Neural cell (in vitro differentiated cells): ENCODE data around the gene CELSR1. TPM values are rescaled to one million over a fixed set of nuclear protein-coding genes. Genes with fewer than 3 reads are reported as not detected.
A peak's percentile ranks its signal among the peaks of the same experiment; 100 is the strongest.

Experiments
- H2AFZ ChIP-seq: fragments of 200-600, 300-800 bp; sonication (generic), shearing (Covaris generic); 2 replicates; pipeline ENCODE4 v1.6.0; 2014; ENCODE audit warnings: low read depth, mild to moderate bottlenecking, antibody characterized with exemption, low read length, moderate library complexity
- H3F3A ChIP-seq: fragments of 200-600 bp; shearing (Covaris generic); 2 replicates; pipeline ENCODE4 v1.6.1; 2016; ENCODE audit warnings: mild to moderate bottlenecking, moderate library complexity, mixed read lengths, antibody characterized with exemption, low read length; ENCODE audit not compliant: insufficient read depth, poor library complexity, severe bottlenecking
- H3K27ac ChIP-seq: fragments of 200-600, 300-800 bp; sonication (generic), shearing (Covaris generic); 2 replicates; pipeline ENCODE4 v1.5.1; 2014; ENCODE audit warnings: mild to moderate bottlenecking, low read length, moderate library complexity
- H3K27me3 ChIP-seq: fragments of 300-800, 200-600 bp; sonication (generic), shearing (Covaris generic); 2 replicates; pipeline ENCODE4 v1.6.0; 2014; ENCODE audit warnings: mild to moderate bottlenecking, low read depth, low read length, moderate library complexity; ENCODE audit not compliant: insufficient read depth
- H3K36me3 ChIP-seq: fragments of 300-800, 200-600 bp; sonication (generic), shearing (Covaris generic); 2 replicates; pipeline ENCODE4 v1.5.1; 2014; ENCODE audit warnings: mild to moderate bottlenecking, antibody characterized with exemption, low read length, moderate library complexity; ENCODE audit not compliant: insufficient read depth
- H3K4me2 ChIP-seq: fragments of 300-800, 200-600 bp; sonication (generic), shearing (Covaris generic); 2 replicates; pipeline ENCODE4 v1.6.0; 2014; ENCODE audit warnings: mild to moderate bottlenecking, low read length
- H3K4me3 ChIP-seq: fragments of 300-800, 200-600 bp; sonication (generic), shearing (Covaris generic); 2 replicates; pipeline ENCODE4 v1.5.1; 2014; ENCODE audit warnings: mild to moderate bottlenecking, low read length, moderate library complexity
- H3K79me2 ChIP-seq: fragments of 200-600 bp; shearing (Covaris generic); replicated peaks from 2 replicates; pipeline ENCODE4 v1.6.0; 2014; ENCODE audit warnings: mild to moderate bottlenecking, low read length, moderate library complexity; ENCODE audit not compliant: insufficient read depth
- H3K9ac ChIP-seq: fragments of 300-800, 200-600 bp; sonication (generic), shearing (Covaris generic); 2 replicates; pipeline ENCODE4 v1.6.1; 2016; ENCODE audit warnings: mild to moderate bottlenecking, low read length, mixed read lengths
- H3K9me2 ChIP-seq: fragments of 200-600 bp; shearing (Covaris generic); 2 replicates; pipeline ENCODE4 v1.6.1; 2016; ENCODE audit warnings: mild to moderate bottlenecking, low read length, mixed read lengths; ENCODE audit not compliant: insufficient read depth
- H3K9me3 ChIP-seq: fragments of 200-600, 300-800 bp; sonication (generic), shearing (Covaris generic); 2 replicates; pipeline ENCODE4 v1.6.1; 2016; ENCODE audit warnings: mild to moderate bottlenecking, mixed run types, low read length, moderate library complexity, mixed read lengths
- H4K20me1 ChIP-seq: fragments of 200-600 bp; shearing (Covaris generic); 2 replicates; pipeline ENCODE4 v1.6.1; 2016; ENCODE audit warnings: mild to moderate bottlenecking, mixed run types; ENCODE audit not compliant: insufficient read depth
- EP300 ChIP-seq: fragments of 450-650 bp; conservative IDR thresholded peaks from 2 replicates; pipeline ENCODE4 v1.6.1; 2014; ENCODE audit warnings: antibody characterized with exemption, mild to moderate bottlenecking, moderate library complexity; ENCODE audit not compliant: poor library complexity, severe bottlenecking
- EZH2 ChIP-seq: fragments of 200-600, 300-800 bp; shearing (Covaris generic), sonication (generic); IDR thresholded peaks from 2 replicates; pipeline ENCODE4 v1.6.1; 2014; ENCODE audit warnings: antibody characterized with exemption, low read length, borderline replicate concordance, mild to moderate bottlenecking; ENCODE audit not compliant: insufficient read depth, poor library complexity, severe bottlenecking
- MXI1 ChIP-seq: fragments of 450-650 bp; conservative IDR thresholded peaks from 2 replicates; pipeline ENCODE4 v1.6.1; 2014; ENCODE audit warnings: antibody characterized with exemption, mild to moderate bottlenecking; ENCODE audit not compliant: poor library complexity, severe bottlenecking
- POLR2AphosphoS5 ChIP-seq: IDR thresholded peaks from 2 replicates; pipeline ENCODE4 v1.6.1; 2012
- RAD21 ChIP-seq: fragments of 450-650 bp; conservative IDR thresholded peaks from 2 replicates; pipeline ENCODE4 v1.6.1; 2014; ENCODE audit warnings: antibody characterized with exemption, mild to moderate bottlenecking, moderate library complexity
- SMC3 ChIP-seq: fragments of 450-650 bp; conservative IDR thresholded peaks from 2 replicates; pipeline ENCODE4 v1.6.1; 2014; ENCODE audit warnings: antibody characterized with exemption, mild to moderate bottlenecking, moderate library complexity; ENCODE audit not compliant: poor library complexity
- TAF1 ChIP-seq: IDR thresholded peaks from 2 replicates; pipeline ENCODE4 v1.6.1; 2012; ENCODE audit warnings: low read depth
- polyA plus RNA-seq: library from polyadenylated mRNA; depleted of rRNA; stranded (reverse); fragments of >200 nt; gene quantifications from 2 replicates; pipeline ENCODE4 v1.2.3, GENCODE V29; 2014
- TF ChIP-seq, protein P1 (sequence below): fragments of 450-650 bp; IDR thresholded peaks from 2 replicates; pipeline ENCODE4 v1.5.1; 2014; ENCODE audit warnings: antibody characterized with exemption, mild to moderate bottlenecking, moderate library complexity; ENCODE audit not compliant: poor library complexity, severe bottlenecking
- TF ChIP-seq, protein P2 (sequence below): IDR thresholded peaks from 2 replicates; pipeline ENCODE4 v1.6.1; 2012; ENCODE audit warnings: borderline replicate concordance

Gene CELSR1
- polyA plus RNA-seq, 1 donor from 2014 or later, result 0.14 TPM

- TF ChIP-seq, protein P1, sequence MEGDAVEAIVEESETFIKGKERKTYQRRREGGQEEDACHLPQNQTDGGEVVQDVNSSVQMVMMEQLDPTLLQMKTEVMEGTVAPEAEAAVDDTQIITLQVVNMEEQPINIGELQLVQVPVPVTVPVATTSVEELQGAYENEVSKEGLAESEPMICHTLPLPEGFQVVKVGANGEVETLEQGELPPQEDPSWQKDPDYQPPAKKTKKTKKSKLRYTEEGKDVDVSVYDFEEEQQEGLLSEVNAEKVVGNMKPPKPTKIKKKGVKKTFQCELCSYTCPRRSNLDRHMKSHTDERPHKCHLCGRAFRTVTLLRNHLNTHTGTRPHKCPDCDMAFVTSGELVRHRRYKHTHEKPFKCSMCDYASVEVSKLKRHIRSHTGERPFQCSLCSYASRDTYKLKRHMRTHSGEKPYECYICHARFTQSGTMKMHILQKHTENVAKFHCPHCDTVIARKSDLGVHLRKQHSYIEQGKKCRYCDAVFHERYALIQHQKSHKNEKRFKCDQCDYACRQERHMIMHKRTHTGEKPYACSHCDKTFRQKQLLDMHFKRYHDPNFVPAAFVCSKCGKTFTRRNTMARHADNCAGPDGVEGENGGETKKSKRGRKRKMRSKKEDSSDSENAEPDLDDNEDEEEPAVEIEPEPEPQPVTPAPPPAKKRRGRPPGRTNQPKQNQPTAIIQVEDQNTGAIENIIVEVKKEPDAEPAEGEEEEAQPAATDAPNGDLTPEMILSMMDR, result no peak
- no peak for TF ChIP-seq RAD21
- TF ChIP-seq, protein P2, sequence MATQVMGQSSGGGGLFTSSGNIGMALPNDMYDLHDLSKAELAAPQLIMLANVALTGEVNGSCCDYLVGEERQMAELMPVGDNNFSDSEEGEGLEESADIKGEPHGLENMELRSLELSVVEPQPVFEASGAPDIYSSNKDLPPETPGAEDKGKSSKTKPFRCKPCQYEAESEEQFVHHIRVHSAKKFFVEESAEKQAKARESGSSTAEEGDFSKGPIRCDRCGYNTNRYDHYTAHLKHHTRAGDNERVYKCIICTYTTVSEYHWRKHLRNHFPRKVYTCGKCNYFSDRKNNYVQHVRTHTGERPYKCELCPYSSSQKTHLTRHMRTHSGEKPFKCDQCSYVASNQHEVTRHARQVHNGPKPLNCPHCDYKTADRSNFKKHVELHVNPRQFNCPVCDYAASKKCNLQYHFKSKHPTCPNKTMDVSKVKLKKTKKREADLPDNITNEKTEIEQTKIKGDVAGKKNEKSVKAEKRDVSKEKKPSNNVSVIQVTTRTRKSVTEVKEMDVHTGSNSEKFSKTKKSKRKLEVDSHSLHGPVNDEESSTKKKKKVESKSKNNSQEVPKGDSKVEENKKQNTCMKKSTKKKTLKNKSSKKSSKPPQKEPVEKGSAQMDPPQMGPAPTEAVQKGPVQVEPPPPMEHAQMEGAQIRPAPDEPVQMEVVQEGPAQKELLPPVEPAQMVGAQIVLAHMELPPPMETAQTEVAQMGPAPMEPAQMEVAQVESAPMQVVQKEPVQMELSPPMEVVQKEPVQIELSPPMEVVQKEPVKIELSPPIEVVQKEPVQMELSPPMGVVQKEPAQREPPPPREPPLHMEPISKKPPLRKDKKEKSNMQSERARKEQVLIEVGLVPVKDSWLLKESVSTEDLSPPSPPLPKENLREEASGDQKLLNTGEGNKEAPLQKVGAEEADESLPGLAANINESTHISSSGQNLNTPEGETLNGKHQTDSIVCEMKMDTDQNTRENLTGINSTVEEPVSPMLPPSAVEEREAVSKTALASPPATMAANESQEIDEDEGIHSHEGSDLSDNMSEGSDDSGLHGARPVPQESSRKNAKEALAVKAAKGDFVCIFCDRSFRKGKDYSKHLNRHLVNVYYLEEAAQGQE, result no peak
- TF ChIP-seq TAF1, result no peak
- no peak for TF ChIP-seq POLR2AphosphoS5
- no peak for TF ChIP-seq SMC3
- no peak for TF ChIP-seq MXI1
- no peak for TF ChIP-seq EZH2
- TF ChIP-seq EP300, result no peak
- H3K36me3 ChIP-seq, result no peaks in the 10 kb centered on the region
Measured at GRCh38 chr22:46368422-46368821, 169.0 kb downstream of the CELSR1 start.

GRCh38 chr22:46367707-46368191 lies 169.7 kb downstream of the CELSR1 start:
- no peak overlapping the region for H3K4me3 ChIP-seq
- H3F3A ChIP-seq, result no peaks in the 10 kb centered on the region
- no peaks in the 10 kb centered on the region for H3K36me3 ChIP-seq
- no peaks in the 10 kb centered on the region for H4K20me1 ChIP-seq
- H3K9me2 ChIP-seq, result no peaks in the 10 kb centered on the region
- no peak overlapping the region for H2AFZ ChIP-seq
- no peaks in the 10 kb centered on the region for H3K27me3 ChIP-seq
- H3K79me2 ChIP-seq, result no peaks in the 10 kb centered on the region
- no peak overlapping the region for H3K27ac ChIP-seq
- TF ChIP-seq SMC3, result peak; percentile 63
- TF ChIP-seq, protein P1, result peak; percentile 53
- no peak for TF ChIP-seq EP300
- peak; percentile 45 for TF ChIP-seq RAD21
- no peak overlapping the region for H3K9ac ChIP-seq
- no peak overlapping the region for H3K4me2 ChIP-seq
- H3K9me3 ChIP-seq, result no peaks in the 10 kb centered on the region

More at GRCh38 chr22:46368422-46368821, 169.0 kb downstream of the CELSR1 start:
- no peak overlapping the region for H3K27ac ChIP-seq
- no peaks in the 10 kb centered on the region for H3F3A ChIP-seq
- H3K9me3 ChIP-seq, result no peaks in the 10 kb centered on the region
- H4K20me1 ChIP-seq, result no peaks in the 10 kb centered on the region
- H3K27me3 ChIP-seq, result no peaks in the 10 kb centered on the region
- no peaks in the 10 kb centered on the region for H3K9me2 ChIP-seq
- no peak overlapping the region for H3K9ac ChIP-seq
- H3K4me3 ChIP-seq, result no peak overlapping the region
- no peak overlapping the region for H3K4me2 ChIP-seq
- H3K79me2 ChIP-seq, result no peaks in the 10 kb centered on the region
- H2AFZ ChIP-seq, result no peak overlapping the region
